Muscle of arm (tissue), 12 donors: Measurements from ENCODE around the gene TOMM5. TPM values are rescaled to one million over a fixed set of nuclear protein-coding genes. Genes with fewer than 3 reads are reported as not detected.
"Not testable (repeated sequence)": the region's sequence is repeated elsewhere in the genome, so short reads cannot be mapped to it uniquely, and the experiment has no call there.

ENCODE experiments used
- DNase-seq: peaks from one replicate; pipeline ENCODE4 v3.0.0-alpha.2; 2013
- polyA plus RNA-seq, 12 donors: library from polyadenylated mRNA; unstranded; fragments of 120-200 nt; gene quantifications; one replicate each; pipeline ENCODE4 v1.2.1, GENCODE V29; 2013; ENCODE audit not compliant: insufficient read length in 12 of 12

TOMM5 gene
- polyA plus RNA-seq, 12 donors: 59.7 to 101 (median 76.5) TPM; not detected in 1

- no peak for DNase-seq
Measured at GRCh38 chr9:37618817-37619216, 26.4 kb upstream of the TOMM5 start.

GRCh38 chr9:37617832-37618231, 25.4 kb upstream of the TOMM5 start:
- no peak for DNase-seq

- no peak for DNase-seq
Measured at GRCh38 chr9:37617161-37617560, 24.8 kb upstream of the TOMM5 start.

- DNase-seq: no peak
Measured at GRCh38 chr9:37611961-37612360, 19.6 kb upstream of the TOMM5 start.

GRCh38 chr9:37611014-37611413, 18.6 kb upstream of the TOMM5 start:
- no peak for DNase-seq

- DNase-seq: no peak
Measured at GRCh38 chr9:37609735-37610397, 17.5 kb upstream of the TOMM5 start.

GRCh38 chr9:37608250-37608649, 15.9 kb upstream of the TOMM5 start:
- no peak for DNase-seq

- DNase-seq: no peak
Measured at GRCh38 chr9:37604296-37604695, 11.9 kb upstream of the TOMM5 start.

- no peak for DNase-seq
Measured at GRCh38 chr9:37602817-37603216, 10.4 kb upstream of the TOMM5 start.

- DNase-seq: not testable (repeated sequence)
Measured at GRCh38 chr9:37602061-37602460, 9.7 kb upstream of the TOMM5 start.

- no peak for DNase-seq
Measured at GRCh38 chr9:37596504-37596903, 4.1 kb upstream of the TOMM5 start.

GRCh38 chr9:37593883-37594448, 1.6 kb upstream of the TOMM5 start:
- no peak for DNase-seq

GRCh38 chr9:37587521-37587920, 4.9 kb downstream of the TOMM5 start:
- DNase-seq: no peak

GRCh38 chr9:37583522-37584121, 8.8 kb downstream of the TOMM5 start:
- no peak for DNase-seq

- no peak for DNase-seq
Measured at GRCh38 chr9:37582548-37583157, 9.7 kb downstream of the TOMM5 start.

- peak; percentile 81 for DNase-seq
Measured at GRCh38 chr9:37575921-37576721, 16.3 kb downstream of the TOMM5 start, which contains the start of gene FBXO10. TSS of gene FBXO10 (minus strand) at chr9:37576380. CDS start at chr9:37541768, 34,612 bp downstream.

- no peak for DNase-seq
Measured at GRCh38 chr9:37575511-37575914, 16.9 kb downstream of the TOMM5 start.

GRCh38 chr9:37575001-37575400, 17.4 kb downstream of the TOMM5 start:
- no peak for DNase-seq

- no peak for DNase-seq
Measured at GRCh38 chr9:37574241-37574721, 18.1 kb downstream of the TOMM5 start.

- no peak for DNase-seq
Measured at GRCh38 chr9:37571282-37571681, 21.1 kb downstream of the TOMM5 start.

GRCh38 chr9:37566716-37567115, 25.7 kb downstream of the TOMM5 start:
- no peak for DNase-seq
